Neural cell (in vitro differentiated cells): ENCODE data around the gene TXLNA.
"Not testable (repeated sequence)": the region's sequence is repeated elsewhere in the genome, so short reads cannot be mapped to it uniquely, and the experiment has no call there.

Experiments used
- CTCF ChIP-seq: fragments of 450-650 bp; IDR thresholded peaks from 2 replicates; pipeline ENCODE4 v1.5.1; 2014; ENCODE audit warnings: antibody characterized with exemption, mild to moderate bottlenecking, moderate library complexity; ENCODE audit not compliant: poor library complexity, severe bottlenecking
- EP300 ChIP-seq: fragments of 450-650 bp; conservative IDR thresholded peaks from 2 replicates; pipeline ENCODE4 v1.6.1; 2014; ENCODE audit warnings: antibody characterized with exemption, mild to moderate bottlenecking, moderate library complexity; ENCODE audit not compliant: poor library complexity, severe bottlenecking
- EZH2 ChIP-seq: fragments of 200-600, 300-800 bp; shearing (Covaris generic), sonication (generic); IDR thresholded peaks from 2 replicates; pipeline ENCODE4 v1.6.1; 2014; ENCODE audit warnings: antibody characterized with exemption, low read length, borderline replicate concordance, mild to moderate bottlenecking; ENCODE audit not compliant: insufficient read depth, poor library complexity, severe bottlenecking
- MXI1 ChIP-seq: fragments of 450-650 bp; conservative IDR thresholded peaks from 2 replicates; pipeline ENCODE4 v1.6.1; 2014; ENCODE audit warnings: antibody characterized with exemption, mild to moderate bottlenecking; ENCODE audit not compliant: poor library complexity, severe bottlenecking
- POLR2AphosphoS5 ChIP-seq: IDR thresholded peaks from 2 replicates; pipeline ENCODE4 v1.6.1; 2012
- RAD21 ChIP-seq: fragments of 450-650 bp; conservative IDR thresholded peaks from 2 replicates; pipeline ENCODE4 v1.6.1; 2014; ENCODE audit warnings: antibody characterized with exemption, mild to moderate bottlenecking, moderate library complexity
- SMC3 ChIP-seq: fragments of 450-650 bp; conservative IDR thresholded peaks from 2 replicates; pipeline ENCODE4 v1.6.1; 2014; ENCODE audit warnings: antibody characterized with exemption, mild to moderate bottlenecking, moderate library complexity; ENCODE audit not compliant: poor library complexity
- TF ChIP-seq, protein P1 (sequence below): IDR thresholded peaks from 2 replicates; pipeline ENCODE4 v1.6.1; 2012; ENCODE audit warnings: borderline replicate concordance

GRCh38 chr1:32147799-32148198, 31.7 kb upstream of the TXLNA start:
- not testable (repeated sequence) for TF ChIP-seq SMC3, CTCF, EP300, RAD21, POLR2AphosphoS5, MXI1, EZH2
- TF ChIP-seq, protein P1, sequence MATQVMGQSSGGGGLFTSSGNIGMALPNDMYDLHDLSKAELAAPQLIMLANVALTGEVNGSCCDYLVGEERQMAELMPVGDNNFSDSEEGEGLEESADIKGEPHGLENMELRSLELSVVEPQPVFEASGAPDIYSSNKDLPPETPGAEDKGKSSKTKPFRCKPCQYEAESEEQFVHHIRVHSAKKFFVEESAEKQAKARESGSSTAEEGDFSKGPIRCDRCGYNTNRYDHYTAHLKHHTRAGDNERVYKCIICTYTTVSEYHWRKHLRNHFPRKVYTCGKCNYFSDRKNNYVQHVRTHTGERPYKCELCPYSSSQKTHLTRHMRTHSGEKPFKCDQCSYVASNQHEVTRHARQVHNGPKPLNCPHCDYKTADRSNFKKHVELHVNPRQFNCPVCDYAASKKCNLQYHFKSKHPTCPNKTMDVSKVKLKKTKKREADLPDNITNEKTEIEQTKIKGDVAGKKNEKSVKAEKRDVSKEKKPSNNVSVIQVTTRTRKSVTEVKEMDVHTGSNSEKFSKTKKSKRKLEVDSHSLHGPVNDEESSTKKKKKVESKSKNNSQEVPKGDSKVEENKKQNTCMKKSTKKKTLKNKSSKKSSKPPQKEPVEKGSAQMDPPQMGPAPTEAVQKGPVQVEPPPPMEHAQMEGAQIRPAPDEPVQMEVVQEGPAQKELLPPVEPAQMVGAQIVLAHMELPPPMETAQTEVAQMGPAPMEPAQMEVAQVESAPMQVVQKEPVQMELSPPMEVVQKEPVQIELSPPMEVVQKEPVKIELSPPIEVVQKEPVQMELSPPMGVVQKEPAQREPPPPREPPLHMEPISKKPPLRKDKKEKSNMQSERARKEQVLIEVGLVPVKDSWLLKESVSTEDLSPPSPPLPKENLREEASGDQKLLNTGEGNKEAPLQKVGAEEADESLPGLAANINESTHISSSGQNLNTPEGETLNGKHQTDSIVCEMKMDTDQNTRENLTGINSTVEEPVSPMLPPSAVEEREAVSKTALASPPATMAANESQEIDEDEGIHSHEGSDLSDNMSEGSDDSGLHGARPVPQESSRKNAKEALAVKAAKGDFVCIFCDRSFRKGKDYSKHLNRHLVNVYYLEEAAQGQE, result not testable (repeated sequence)
